GM23338 (cell line): ENCODE data around the gene CLEC12A. TPM values are rescaled to one million over a fixed set of nuclear protein-coding genes. Genes with fewer than 3 reads are reported as not detected.
"Not testable (repeated sequence)": the region's sequence is repeated elsewhere in the genome, so short reads cannot be mapped to it uniquely, and the experiment has no call there.

Source experiments
- ATAC-seq: fragments of 200-7000 bp; cut with Tn5 transposase; 3 replicates; pipeline ENCODE4 v1.9.1; 2020
- DNase-seq: peaks from one replicate; pipeline ENCODE4 v3.0.0-alpha.2; 2015; ENCODE audit warnings: low spot score
- H2AFZ ChIP-seq: fragments of 200-600 bp; sonication (generic); 2 replicates; pipeline ENCODE4 v1.8.0; 2016; ENCODE audit warnings: antibody characterized with exemption, mild to moderate bottlenecking, moderate library complexity
- H3F3A ChIP-seq: fragments of 200-600 bp; sonication (generic); replicated peaks from 2 replicates; pipeline ENCODE4 v1.8.0; 2017; ENCODE audit warnings: antibody characterized with exemption, mixed run types, low read depth
- H3K27ac ChIP-seq: fragments of 200-600 bp; sonication (generic); 2 replicates; pipeline ENCODE4 v1.6.1; 2016; ENCODE audit warnings: low read depth
- H3K27me3 ChIP-seq: fragments of 200-600 bp; sonication (generic); 2 replicates; pipeline ENCODE4 v1.8.0; 2016; ENCODE audit warnings: mild to moderate bottlenecking, mixed run types, moderate library complexity; ENCODE audit not compliant: insufficient read depth
- H3K36me3 ChIP-seq: fragments of 200-600 bp; sonication (generic); 2 replicates; pipeline ENCODE4 v1.8.0; 2016; ENCODE audit warnings: mild to moderate bottlenecking; ENCODE audit not compliant: insufficient read depth
- H3K4me1 ChIP-seq: fragments of 200-600 bp; sonication (generic); 2 replicates; pipeline ENCODE4 v1.8.0; 2016; ENCODE audit warnings: mild to moderate bottlenecking, moderate library complexity; ENCODE audit not compliant: insufficient read depth
- H3K4me2 ChIP-seq: fragments of 200-600 bp; sonication (generic); 2 replicates; pipeline ENCODE4 v1.7.1; 2017; ENCODE audit warnings: mixed run types
- H3K4me3 ChIP-seq: fragments of 200-600 bp; sonication (generic); 2 replicates; pipeline ENCODE4 v1.6.1; 2016; ENCODE audit warnings: mixed run types
- H3K79me2 ChIP-seq: fragments of 200-600 bp; sonication (generic); replicated peaks from 2 replicates; pipeline ENCODE4 v1.8.0; 2017; ENCODE audit warnings: mild to moderate bottlenecking; ENCODE audit not compliant: insufficient read depth
- H3K9me2 ChIP-seq: fragments of 200-600 bp; sonication (generic); 2 replicates; pipeline ENCODE4 v1.8.0; 2017; ENCODE audit not compliant: insufficient read depth
- H4K20me1 ChIP-seq: fragments of 200-600 bp; sonication (generic); replicated peaks from 2 replicates; pipeline ENCODE4 v1.8.0; 2017; ENCODE audit warnings: mild to moderate bottlenecking; ENCODE audit not compliant: insufficient read depth
- H3K27ac Mint-ChIP-seq: 2 replicates; pipeline ENCODE4 v1.8.0; 2020; ENCODE audit warnings: inconsistent platforms, mild to moderate bottlenecking, moderate library complexity, mixed read lengths
- H3K27me3 Mint-ChIP-seq: 3 replicates; pipeline ENCODE4 v1.8.0; 2022; ENCODE audit warnings: low read depth, mild to moderate bottlenecking, moderate library complexity, mixed read lengths, inconsistent platforms; ENCODE audit not compliant: insufficient read depth, poor library complexity
- H3K36me3 Mint-ChIP-seq: 3 replicates; pipeline ENCODE4 v1.8.0; 2021; ENCODE audit warnings: low read depth, mild to moderate bottlenecking, inconsistent platforms, moderate library complexity, mixed read lengths
- H3K4me1 Mint-ChIP-seq: 3 replicates; pipeline ENCODE4 v1.8.0; 2020; ENCODE audit warnings: mild to moderate bottlenecking, inconsistent platforms, mixed read lengths
- H3K4me3 Mint-ChIP-seq: 3 replicates; pipeline ENCODE4 v1.8.0; 2021; ENCODE audit warnings: moderate library complexity, mild to moderate bottlenecking, inconsistent platforms, mixed read lengths
- H3K9me3 Mint-ChIP-seq: 3 replicates; pipeline ENCODE4 v1.8.0; 2020; ENCODE audit warnings: moderate library complexity, mild to moderate bottlenecking, inconsistent platforms, mixed read lengths
- CREB1 ChIP-seq: fragments of 250-450 bp; sonication (Bioruptor Pico); IDR thresholded peaks from 2 replicates; pipeline ENCODE4 v1.5.0; 2020; ENCODE audit warnings: low read depth, mild to moderate bottlenecking, moderate library complexity
- CTCF ChIP-seq, 2 experiments: fragments of 200-600 bp in 1 of 2; sonication (generic) in 1 of 2; conservative IDR thresholded peaks; 2 replicates each; pipeline versions ENCODE4 v1.5.1 to v1.6.1; 2016 to 2017; ENCODE audit warnings: antibody characterized with exemption in 2 of 2, low read depth in 2 of 2, mild to moderate bottlenecking in 2 of 2, moderate library complexity in 1 of 2
- EZH2 ChIP-seq: fragments of 200-600 bp; sonication (generic); IDR thresholded peaks from one replicate; pipeline ENCODE4 v1.8.0; 2017; ENCODE audit warnings: antibody characterized with exemption, mild to moderate bottlenecking, low read depth; ENCODE audit not compliant: unreplicated experiment
- JUNB ChIP-seq: IDR thresholded peaks from one replicate; pipeline ENCODE4 v1.6.1; 2016; ENCODE audit warnings: antibody characterized with exemption; ENCODE audit not compliant: unreplicated experiment
- STAT1 ChIP-seq: IDR thresholded peaks from one replicate; pipeline ENCODE4 v1.6.1; 2016; ENCODE audit warnings: antibody characterized with exemption; ENCODE audit not compliant: unreplicated experiment
- ZNF114 ChIP-seq: fragments of 250-450 bp; sonication (Bioruptor Pico); IDR thresholded peaks from 2 replicates; pipeline ENCODE4 v1.5.0; 2020; ENCODE audit warnings: mild to moderate bottlenecking, moderate library complexity
- ZNF331 ChIP-seq: fragments of 250-450 bp; sonication (Bioruptor Pico); IDR thresholded peaks from 2 replicates; pipeline ENCODE4 v1.5.0; 2020; ENCODE audit warnings: low read depth, mild to moderate bottlenecking, moderate library complexity
- polyA plus RNA-seq: library from polyadenylated mRNA; unstranded; fragments of >200 nt; fragmentation: Nextera tagmentation; extraction: Ambion mirVana; gene quantifications from 2 replicates; pipeline ENCODE4 v1.2.1, GENCODE V29; 2016
- total RNA-seq: library from RNA; depleted of rRNA; stranded (reverse); fragments of >200 nt; shearing (Covaris generic); gene quantifications from 2 replicates; pipeline ENCODE4 v1.2.3, GENCODE V29; 2014
- TF ChIP-seq, protein P1 (sequence below): IDR thresholded peaks from 2 replicates; pipeline ENCODE4 v1.6.1; 2016; ENCODE audit warnings: antibody characterized with exemption
- TF ChIP-seq, protein P2 (sequence below): fragments of 250-450 bp; sonication (Bioruptor Pico); IDR thresholded peaks from 2 replicates; pipeline ENCODE4 v1.5.0; 2020; ENCODE audit warnings: mild to moderate bottlenecking, moderate library complexity
- TF ChIP-seq, protein P3 (sequence below): IDR thresholded peaks from one replicate; pipeline ENCODE4 v1.6.1; 2018; ENCODE audit warnings: antibody characterized with exemption; ENCODE audit not compliant: unreplicated experiment

Gene CLEC12A
- total and polyA plus RNA-seq, 2 experiments from 2014 or later: not detected

GRCh38 chr12:9976626-9977025 lies 5.4 kb downstream of the CLEC12A start:
- not testable (repeated sequence) for H3K27me3 ChIP-seq, H3K4me1 Mint-ChIP-seq, H3K4me3 Mint-ChIP-seq, ATAC-seq, H3K27ac Mint-ChIP-seq, H3K4me2 ChIP-seq, H3K4me1 ChIP-seq, H3K4me3 ChIP-seq, H3K27ac ChIP-seq, H2AFZ ChIP-seq, H3K9me2 ChIP-seq, H3F3A ChIP-seq, H3K27me3 Mint-ChIP-seq, H3K79me2 ChIP-seq, H3K36me3 ChIP-seq, DNase-seq, H4K20me1 ChIP-seq
- H3K36me3 Mint-ChIP-seq: peaks cover 21% of the 10 kb centered on the region
- peaks cover 27% of the 10 kb centered on the region for H3K9me3 Mint-ChIP-seq

GRCh38 chr12:9977916-9978315 lies 6.7 kb downstream of the CLEC12A start:
- H3K36me3 Mint-ChIP-seq: peaks cover 21% of the 10 kb centered on the region
- no peak for ATAC-seq
- H3K4me3 Mint-ChIP-seq: no peak overlapping the region
- no peaks in the 10 kb centered on the region for H3K27me3 ChIP-seq
- no peak for DNase-seq
- no peak overlapping the region for H3K4me3 ChIP-seq
- H4K20me1 ChIP-seq: no peaks in the 10 kb centered on the region
- no peaks in the 10 kb centered on the region for H3K36me3 ChIP-seq
- H3K4me1 ChIP-seq: no peaks in the 10 kb centered on the region; the same call in 1 of the 2 replicates
- H3K27me3 Mint-ChIP-seq: no peaks in the 10 kb centered on the region
- H3K27ac ChIP-seq: no peak overlapping the region
- no peaks in the 10 kb centered on the region for H3F3A ChIP-seq
- H3K9me2 ChIP-seq: no peaks in the 10 kb centered on the region
- H2AFZ ChIP-seq: no peak overlapping the region
- H3K79me2 ChIP-seq: no peaks in the 10 kb centered on the region
- no peak overlapping the region for H3K27ac Mint-ChIP-seq
- H3K4me2 ChIP-seq: no peak overlapping the region
- no peaks in the 10 kb centered on the region; the same call in 2 of the 3 replicates for H3K4me1 Mint-ChIP-seq
- peaks cover 27% of the 10 kb centered on the region for H3K9me3 Mint-ChIP-seq
- TF ChIP-seq STAT1 (no peak), ZNF331 (CRISPR knock-in tag) (no peak), EZH2 (no peak), CTCF (conservative IDR thresholded peaks at IDR 0.05; ENCODE audit: low read depth in 2 of 2) (no peak), JUNB (no peak), CREB1 (no peak), ZNF114 (CRISPR knock-in tag) (no peak)
- TF ChIP-seq, protein P1, sequence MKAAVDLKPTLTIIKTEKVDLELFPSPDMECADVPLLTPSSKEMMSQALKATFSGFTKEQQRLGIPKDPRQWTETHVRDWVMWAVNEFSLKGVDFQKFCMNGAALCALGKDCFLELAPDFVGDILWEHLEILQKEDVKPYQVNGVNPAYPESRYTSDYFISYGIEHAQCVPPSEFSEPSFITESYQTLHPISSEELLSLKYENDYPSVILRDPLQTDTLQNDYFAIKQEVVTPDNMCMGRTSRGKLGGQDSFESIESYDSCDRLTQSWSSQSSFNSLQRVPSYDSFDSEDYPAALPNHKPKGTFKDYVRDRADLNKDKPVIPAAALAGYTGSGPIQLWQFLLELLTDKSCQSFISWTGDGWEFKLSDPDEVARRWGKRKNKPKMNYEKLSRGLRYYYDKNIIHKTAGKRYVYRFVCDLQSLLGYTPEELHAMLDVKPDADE: no peak
- TF ChIP-seq, protein P2, sequence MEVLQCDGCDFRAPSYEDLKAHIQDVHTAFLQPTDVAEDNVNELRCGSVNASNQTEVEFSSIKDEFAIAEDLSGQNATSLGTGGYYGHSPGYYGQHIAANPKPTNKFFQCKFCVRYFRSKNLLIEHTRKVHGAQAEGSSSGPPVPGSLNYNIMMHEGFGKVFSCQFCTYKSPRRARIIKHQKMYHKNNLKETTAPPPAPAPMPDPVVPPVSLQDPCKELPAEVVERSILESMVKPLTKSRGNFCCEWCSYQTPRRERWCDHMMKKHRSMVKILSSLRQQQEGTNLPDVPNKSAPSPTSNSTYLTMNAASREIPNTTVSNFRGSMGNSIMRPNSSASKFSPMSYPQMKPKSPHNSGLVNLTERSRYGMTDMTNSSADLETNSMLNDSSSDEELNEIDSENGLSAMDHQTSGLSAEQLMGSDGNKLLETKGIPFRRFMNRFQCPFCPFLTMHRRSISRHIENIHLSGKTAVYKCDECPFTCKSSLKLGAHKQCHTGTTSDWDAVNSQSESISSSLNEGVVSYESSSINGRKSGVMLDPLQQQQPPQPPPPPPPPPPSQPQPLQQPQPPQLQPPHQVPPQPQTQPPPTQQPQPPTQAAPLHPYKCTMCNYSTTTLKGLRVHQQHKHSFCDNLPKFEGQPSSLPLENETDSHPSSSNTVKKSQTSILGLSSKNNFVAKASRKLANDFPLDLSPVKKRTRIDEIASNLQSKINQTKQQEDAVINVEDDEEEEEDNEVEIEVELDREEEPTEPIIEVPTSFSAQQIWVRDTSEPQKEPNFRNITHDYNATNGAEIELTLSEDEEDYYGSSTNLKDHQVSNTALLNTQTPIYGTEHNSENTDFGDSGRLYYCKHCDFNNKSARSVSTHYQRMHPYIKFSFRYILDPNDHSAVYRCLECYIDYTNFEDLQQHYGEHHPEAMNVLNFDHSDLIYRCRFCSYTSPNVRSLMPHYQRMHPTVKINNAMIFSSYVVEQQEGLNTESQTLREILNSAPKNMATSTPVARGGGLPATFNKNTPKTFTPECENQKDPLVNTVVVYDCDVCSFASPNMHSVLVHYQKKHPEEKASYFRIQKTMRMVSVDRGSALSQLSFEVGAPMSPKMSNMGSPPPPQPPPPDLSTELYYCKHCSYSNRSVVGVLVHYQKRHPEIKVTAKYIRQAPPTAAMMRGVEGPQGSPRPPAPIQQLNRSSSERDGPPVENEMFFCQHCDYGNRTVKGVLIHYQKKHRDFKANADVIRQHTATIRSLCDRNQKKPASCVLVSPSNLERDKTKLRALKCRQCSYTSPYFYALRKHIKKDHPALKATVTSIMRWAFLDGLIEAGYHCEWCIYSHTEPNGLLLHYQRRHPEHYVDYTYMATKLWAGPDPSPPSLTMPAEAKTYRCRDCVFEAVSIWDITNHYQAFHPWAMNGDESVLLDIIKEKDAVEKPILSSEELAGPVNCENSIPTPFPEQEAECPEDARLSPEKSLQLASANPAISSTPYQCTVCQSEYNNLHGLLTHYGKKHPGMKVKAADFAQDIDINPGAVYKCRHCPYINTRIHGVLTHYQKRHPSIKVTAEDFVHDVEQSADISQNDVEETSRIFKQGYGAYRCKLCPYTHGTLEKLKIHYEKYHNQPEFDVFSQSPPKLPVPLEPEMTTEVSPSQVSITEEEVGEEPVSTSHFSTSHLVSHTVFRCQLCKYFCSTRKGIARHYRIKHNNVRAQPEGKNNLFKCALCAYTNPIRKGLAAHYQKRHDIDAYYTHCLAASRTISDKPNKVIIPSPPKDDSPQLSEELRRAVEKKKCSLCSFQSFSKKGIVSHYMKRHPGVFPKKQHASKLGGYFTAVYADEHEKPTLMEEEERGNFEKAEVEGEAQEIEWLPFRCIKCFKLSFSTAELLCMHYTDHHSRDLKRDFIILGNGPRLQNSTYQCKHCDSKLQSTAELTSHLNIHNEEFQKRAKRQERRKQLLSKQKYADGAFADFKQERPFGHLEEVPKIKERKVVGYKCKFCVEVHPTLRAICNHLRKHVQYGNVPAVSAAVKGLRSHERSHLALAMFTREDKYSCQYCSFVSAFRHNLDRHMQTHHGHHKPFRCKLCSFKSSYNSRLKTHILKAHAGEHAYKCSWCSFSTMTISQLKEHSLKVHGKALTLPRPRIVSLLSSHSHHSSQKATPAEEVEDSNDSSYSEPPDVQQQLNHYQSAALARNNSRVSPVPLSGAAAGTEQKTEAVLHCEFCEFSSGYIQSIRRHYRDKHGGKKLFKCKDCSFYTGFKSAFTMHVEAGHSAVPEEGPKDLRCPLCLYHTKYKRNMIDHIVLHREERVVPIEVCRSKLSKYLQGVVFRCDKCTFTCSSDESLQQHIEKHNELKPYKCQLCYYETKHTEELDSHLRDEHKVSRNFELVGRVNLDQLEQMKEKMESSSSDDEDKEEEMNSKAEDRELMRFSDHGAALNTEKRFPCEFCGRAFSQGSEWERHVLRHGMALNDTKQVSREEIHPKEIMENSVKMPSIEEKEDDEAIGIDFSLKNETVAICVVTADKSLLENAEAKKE (CRISPR knock-in tag): no peak
- TF ChIP-seq, protein P3, sequence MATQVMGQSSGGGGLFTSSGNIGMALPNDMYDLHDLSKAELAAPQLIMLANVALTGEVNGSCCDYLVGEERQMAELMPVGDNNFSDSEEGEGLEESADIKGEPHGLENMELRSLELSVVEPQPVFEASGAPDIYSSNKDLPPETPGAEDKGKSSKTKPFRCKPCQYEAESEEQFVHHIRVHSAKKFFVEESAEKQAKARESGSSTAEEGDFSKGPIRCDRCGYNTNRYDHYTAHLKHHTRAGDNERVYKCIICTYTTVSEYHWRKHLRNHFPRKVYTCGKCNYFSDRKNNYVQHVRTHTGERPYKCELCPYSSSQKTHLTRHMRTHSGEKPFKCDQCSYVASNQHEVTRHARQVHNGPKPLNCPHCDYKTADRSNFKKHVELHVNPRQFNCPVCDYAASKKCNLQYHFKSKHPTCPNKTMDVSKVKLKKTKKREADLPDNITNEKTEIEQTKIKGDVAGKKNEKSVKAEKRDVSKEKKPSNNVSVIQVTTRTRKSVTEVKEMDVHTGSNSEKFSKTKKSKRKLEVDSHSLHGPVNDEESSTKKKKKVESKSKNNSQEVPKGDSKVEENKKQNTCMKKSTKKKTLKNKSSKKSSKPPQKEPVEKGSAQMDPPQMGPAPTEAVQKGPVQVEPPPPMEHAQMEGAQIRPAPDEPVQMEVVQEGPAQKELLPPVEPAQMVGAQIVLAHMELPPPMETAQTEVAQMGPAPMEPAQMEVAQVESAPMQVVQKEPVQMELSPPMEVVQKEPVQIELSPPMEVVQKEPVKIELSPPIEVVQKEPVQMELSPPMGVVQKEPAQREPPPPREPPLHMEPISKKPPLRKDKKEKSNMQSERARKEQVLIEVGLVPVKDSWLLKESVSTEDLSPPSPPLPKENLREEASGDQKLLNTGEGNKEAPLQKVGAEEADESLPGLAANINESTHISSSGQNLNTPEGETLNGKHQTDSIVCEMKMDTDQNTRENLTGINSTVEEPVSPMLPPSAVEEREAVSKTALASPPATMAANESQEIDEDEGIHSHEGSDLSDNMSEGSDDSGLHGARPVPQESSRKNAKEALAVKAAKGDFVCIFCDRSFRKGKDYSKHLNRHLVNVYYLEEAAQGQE: no peak
